ENCODE data around the gene NR6A1. TPM values are rescaled to one million over a fixed set of nuclear protein-coding genes. Genes with fewer than 3 reads are reported as not detected.
A peak's percentile ranks its signal among the peaks of the same experiment; 100 is the strongest.

NR6A1 gene
- total and polyA plus RNA-seq, 2 of the 13 experiments (the other 11 are each of a cell fraction or from before 2014, with no cell fraction given): 28.1 to 31.5 TPM

- Histone ChIP-seq H3K4me3 (replicated peaks in 1 of 3; ENCODE audit: insufficient read depth in 1 of 3, low read depth in 2 of 3, low read length in 3 of 3) (no peak overlapping the region), H2AFZ (ENCODE audit: low read length) (no peak overlapping the region), H3K27me3 (ENCODE audit: control insufficient read depth in 1 of 2, insufficient read depth in 2 of 2, low read length in 2 of 2) (no peaks in the 10 kb centered on the region), H3K27ac (ENCODE audit: extremely low read length, insufficient read depth, low read length) (peak overlapping the region; percentile 85), H3K9me3 (ENCODE audit: low read length) (no peaks in the 10 kb centered on the region), H3K4me1 (ENCODE audit: insufficient read depth, low read length) (peaks cover 51% of the 10 kb centered on the region), H3K36me3 (replicated peaks in 1 of 2; ENCODE audit: control insufficient read depth in 1 of 2, insufficient read depth in 2 of 2, low read length in 2 of 2) (no peaks in the 10 kb centered on the region), H3K9ac (ENCODE audit: insufficient read depth, low read depth, low read length) (0 out of 2 replicates have a peak overlapping the region, but pooled peaks have one; percentile 21), H3K4me2 (ENCODE audit: low read depth, low read length) (0 out of 2 replicates have a peak overlapping the region, but pooled peaks have one; percentile 54), H4K20me1 (ENCODE audit: insufficient read depth, low read length) (no peaks in the 10 kb centered on the region), H3K79me2 (ENCODE audit: insufficient read depth, low read length) (no peaks in the 10 kb centered on the region)
- WGBS (ENCODE audit: low lambda C conversion rate): 33% methylated on average over 1 of the region's 5 CpGs
- ChIA-PET POLR2A (interaction anchor here (1.3 kb wide), 1 partner anchor 125 kb away, joined by 3 read pairs; no protein-coding TSS in a partner anchor), CTCF (ENCODE audit: low intra/inter-chr PET ratio, low total read pairs) (no interaction called here)
- FAIRE-seq: no peak
- peak; percentile 6 for ATAC-seq
- in situ Hi-C loops (cut with HindIII; ENCODE audit: extremely low pct_ligation_motif_present, low pct_unique_long_range_greater_than_20kb) (no loop called here), intact Hi-C loops (cut with micrococcal nuclease; ENCODE audit: unreplicated experiment) (no loop called here)
- BruUV-seq (replicated peaks): no TSS peak
- no peak for DNase-seq (ENCODE audit: low spot score)
- no peak for TF ChIP-seq FOXK1 (CRISPR knock-in tag; IDR thresholded peaks at IDR 0.05; ENCODE audit: borderline replicate concordance, low read depth)
- no peak for TF ChIP-seq ETS1 (CRISPR knock-in tag; IDR thresholded peaks at IDR 0.05)
- TF ChIP-seq ZNF782 (CRISPR knock-in tag; IDR thresholded peaks at IDR 0.05; ENCODE audit: borderline replicate concordance): no peak
- no peak for TF ChIP-seq ONECUT2 (CRISPR knock-in tag; IDR thresholded peaks at IDR 0.05)
- no peak for TF ChIP-seq ZNF746 (CRISPR knock-in tag; IDR thresholded peaks at IDR 0.05)
- no peak for TF ChIP-seq POLR2AphosphoS2 (IDR thresholded peaks at IDR 0.05; ENCODE audit: low read depth, low read length)
- no peak for TF ChIP-seq SKIL (CRISPR knock-in tag; IDR thresholded peaks at IDR 0.05; ENCODE audit: borderline replicate concordance)
- no peak for TF ChIP-seq PHF20 (CRISPR knock-in tag; IDR thresholded peaks at IDR 0.05)
- no peak for TF ChIP-seq GTF2F1 (IDR thresholded peaks at IDR 0.05; ENCODE audit: low read length)
- TF ChIP-seq HNRNPH1 (optimal IDR thresholded peaks at IDR 0.05; ENCODE audit: low read depth, low read length): peak; percentile 33
- no peak for TF ChIP-seq ZBTB34 (CRISPR knock-in tag; IDR thresholded peaks at IDR 0.05)
- no peak for TF ChIP-seq HNF1B (CRISPR knock-in tag; IDR thresholded peaks at IDR 0.05)
- no peak for TF ChIP-seq ZBTB44 (CRISPR knock-in tag; IDR thresholded peaks at IDR 0.05)
- no peak for TF ChIP-seq ZNF652 (CRISPR knock-in tag; IDR thresholded peaks at IDR 0.05; ENCODE audit: borderline replicate concordance, low read depth)
- 0 out of 2 replicates have a peak, but pooled peaks have one; percentile 41 for TF ChIP-seq MTA1 (CRISPR knock-in tag; IDR thresholded peaks at IDR 0.05; ENCODE audit: borderline replicate concordance)
Observed at GRCh38 chr9:124513376-124513994, 257.6 kb downstream of the NR6A1 start.
